Heart right ventricle (tissue), 16 donors: Measurements from ENCODE around the gene LARGE1. TPM values are rescaled to one million over a fixed set of nuclear protein-coding genes. Genes with fewer than 3 reads are reported as not detected.
A peak's percentile ranks its signal among the peaks of the same experiment; 100 is the strongest.

Experiments used
- ATAC-seq, 8 donors: fragments of 200-7000 bp; cut with Tn5 transposase; one replicate each; pipeline ENCODE4 v1.9.1; 2020; ENCODE audit warnings: mild to moderate bottlenecking in 8 of 8, moderate library complexity in 8 of 8, moderate number of reproducible peaks in 1 of 8
- DNase-seq, 2 donors: peaks; one replicate each; pipeline ENCODE4 v3.0.0-alpha.2; 2020
- H3K27ac ChIP-seq, 10 donors: fragments of 200-600 bp; sonication (generic) in 2 of 10; one replicate each; pipeline versions ENCODE4 v1.5.0 to v1.8.0; 2020 to 2022; ENCODE audit warnings: mild to moderate bottlenecking in 3 of 10
- H3K27me3 ChIP-seq, 7 donors: fragments of 200-600 bp; one replicate each; pipeline ENCODE4 v1.8.0; 2021 to 2022; ENCODE audit warnings: mild to moderate bottlenecking in 2 of 7
- H3K36me3 ChIP-seq, 9 donors: fragments of 200-600 bp; sonication (generic) in 1 of 9; one replicate each; pipeline versions ENCODE4 v1.5.0 to v1.8.0; 2020 to 2022; ENCODE audit warnings: mild to moderate bottlenecking in 2 of 9
- H3K4me1 ChIP-seq, 9 donors: fragments of 200-600 bp; sonication (generic) in 1 of 9; one replicate each; pipeline versions ENCODE4 v1.5.0 to v1.8.0; 2020 to 2022; ENCODE audit warnings: mild to moderate bottlenecking in 4 of 9
- H3K4me3 ChIP-seq, 10 donors: fragments of 200-600 bp; sonication (generic) in 2 of 10; one replicate each; pipeline versions ENCODE4 v1.5.0 to v1.8.0; 2020 to 2022; ENCODE audit warnings: mild to moderate bottlenecking in 7 of 10, moderate library complexity in 2 of 10
- H3K9me3 ChIP-seq, 11 donors: fragments of 200-600 bp in 10 of 11; sonication (generic) in 2 of 11; one replicate each; pipeline versions ENCODE4 v1.5.0 to v1.8.0; 2013 to 2022; ENCODE audit warnings: mild to moderate bottlenecking in 2 of 11, control low read depth in 1 of 11, moderate library complexity in 1 of 11
- WGBS, 2 donors: extraction: QIAGEN DNeasy Blood & Tissue Kit; methylation state at CpG; one replicate each; pipeline ENCODE4 v1.1.7; 2013; ENCODE audit warnings: inconsistent platforms in 1 of 2; 5-methylcytosine and 5-hydroxymethylcytosine counted together
- intact Hi-C, 10 donors: fragments of 100-400 bp; cut with DNase I; formaldehyde crosslinking; loops; one replicate each; pipeline versions ENCODE4 v1.11.1 to v1.14.2; 2022
- polyA plus RNA-seq, 2 donors: library from polyadenylated mRNA; stranded (reverse); fragments of 200-250 nt; gene quantifications; one replicate each; pipeline ENCODE4 v1.2.3, GENCODE V29; 2013
- total RNA-seq, 10 donors: library from RNA; stranded (reverse); fragmentation: NEBNext Ultra II Directional in 3 of 10; extraction: Animal tissue kit (Norgen Biotek cat#: 25700) in 3 of 10; gene quantifications; one replicate each; pipeline versions ENCODE4 v1.2.1 to v1.2.4, GENCODE V29; 2021 to 2023
- TF ChIP-seq, protein P1 (sequence below), 9 donors: fragments of 200-600 bp; sonication (generic) in 2 of 9; IDR thresholded peaks; one replicate each; pipeline versions ENCODE4 v1.5.0 to v1.8.0; 2021 to 2022; ENCODE audit warnings: antibody characterized with exemption in 9 of 9, mild to moderate bottlenecking in 5 of 9, moderate library complexity in 1 of 9
- donor health status: Arrhythmogenic right ventricular cardiomyopathy.
- donor health status: ischemic (EF 13 %, LVEDD 7.1; RV severe dilation, severe dysfunction).
- donor health status: healthy with polysubstance abuse.
- donor health status: DM: no; HTN: yes; CAD: no.
- donor health status: DM: no; HTN: no; CAD: no.
- donor health status: ischemic (EF 25% LVEDD 6.9; RV normal size, moderate dysfunction).
- donor health status: ischemic (EF 25% LVEDD 5.7; RV mildly dilated, moderate dysfunction).
- donor health status: healthy.
- donor health status: DM: yes; HTN: yes; CAD: no.
- donor health status: Ischemic cardiomyopathy.
- donor health status: ischemic (EF 35%, LVEDD 5.7; RV mildly dilated, moderate dysfunction).
- donor health status: nonischemic (EF 11% LVEDD 7.7; RV severe dilation, severe dysfunction).
- donor health status: DM: yes; HTN: yes; CAD: no.
- donor health status: PGD.
- donor health status: ischemic (EF 29% LVEDD 5.4; RV normal size, mild dysfunction).
- donor health status: nonischemic (EF 23%, LVEDD 6.1; RV moderate dilation, normal function).

The LARGE1 gene
- total and polyA plus RNA-seq, 12 donors = 33.7 to 184 (median 144) TPM

DNA sequence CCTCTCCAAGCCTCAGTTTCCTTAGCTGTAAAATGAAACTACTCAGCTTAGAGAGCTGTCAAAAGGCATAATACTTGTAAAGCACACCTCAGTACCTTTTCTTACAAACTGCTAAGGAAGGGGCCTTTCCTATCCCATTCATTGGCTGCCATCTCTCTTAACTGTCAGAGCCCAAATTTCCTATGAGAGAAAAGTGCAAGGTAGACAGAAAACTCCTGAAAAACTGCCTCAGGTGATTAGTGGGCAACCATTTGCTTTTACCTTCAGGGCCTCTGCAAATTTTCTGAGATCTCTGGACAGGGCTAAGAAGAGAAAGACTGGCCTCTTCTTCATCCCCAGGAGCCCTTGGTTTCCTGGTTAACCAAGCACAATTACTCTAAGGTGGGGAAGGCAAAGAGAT lies 13.8 kb downstream of the LARGE1 start:
- peaks cover 0 to 61% (median 35%) of the 10 kb centered on the region in 9 donors for H3K4me1 ChIP-seq
- H3K4me3 ChIP-seq = no peak overlapping the region
- no peaks in the 10 kb centered on the region for H3K36me3 ChIP-seq
- H3K9me3 ChIP-seq = no peaks in the 10 kb centered on the region
- DNase-seq (no peak), ATAC-seq (no peak)
- H3K27ac ChIP-seq = no peak overlapping the region
- no peaks in the 10 kb centered on the region for H3K27me3 ChIP-seq
- TF ChIP-seq, protein P1, sequence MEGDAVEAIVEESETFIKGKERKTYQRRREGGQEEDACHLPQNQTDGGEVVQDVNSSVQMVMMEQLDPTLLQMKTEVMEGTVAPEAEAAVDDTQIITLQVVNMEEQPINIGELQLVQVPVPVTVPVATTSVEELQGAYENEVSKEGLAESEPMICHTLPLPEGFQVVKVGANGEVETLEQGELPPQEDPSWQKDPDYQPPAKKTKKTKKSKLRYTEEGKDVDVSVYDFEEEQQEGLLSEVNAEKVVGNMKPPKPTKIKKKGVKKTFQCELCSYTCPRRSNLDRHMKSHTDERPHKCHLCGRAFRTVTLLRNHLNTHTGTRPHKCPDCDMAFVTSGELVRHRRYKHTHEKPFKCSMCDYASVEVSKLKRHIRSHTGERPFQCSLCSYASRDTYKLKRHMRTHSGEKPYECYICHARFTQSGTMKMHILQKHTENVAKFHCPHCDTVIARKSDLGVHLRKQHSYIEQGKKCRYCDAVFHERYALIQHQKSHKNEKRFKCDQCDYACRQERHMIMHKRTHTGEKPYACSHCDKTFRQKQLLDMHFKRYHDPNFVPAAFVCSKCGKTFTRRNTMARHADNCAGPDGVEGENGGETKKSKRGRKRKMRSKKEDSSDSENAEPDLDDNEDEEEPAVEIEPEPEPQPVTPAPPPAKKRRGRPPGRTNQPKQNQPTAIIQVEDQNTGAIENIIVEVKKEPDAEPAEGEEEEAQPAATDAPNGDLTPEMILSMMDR (IDR thresholded peaks at IDR 0.05) = no peak
- intact Hi-C loops = loop anchor here in 1 of 10 donors (5.0 kb wide), 1 partner anchor 34 kb away; no protein-coding TSS in a partner anchor

- intact Hi-C loops = no loop called here
- 66 to 76% methylated on average over 7 of the region's 7 CpGs for WGBS, 2 donors
- no peak overlapping the region for H3K4me3 ChIP-seq
- TF ChIP-seq, protein P1 (IDR thresholded peaks at IDR 0.05) = no peak
- H3K27me3 ChIP-seq = no peaks in the 10 kb centered on the region
- H3K36me3 ChIP-seq = no peaks in the 10 kb centered on the region
- peak in 4 of 8 donors; percentile 19 to 65 (median 62) for ATAC-seq
- no peak for DNase-seq
- H3K9me3 ChIP-seq = no peaks in the 10 kb centered on the region
- peaks cover 0 to 62% (median 47%) of the 10 kb centered on the region in 9 donors for H3K4me1 ChIP-seq
- no peak overlapping the region for H3K27ac ChIP-seq
Observed at GRCh38 chr22:33903012-33903411, 17.3 kb downstream of the LARGE1 start.

DNA sequence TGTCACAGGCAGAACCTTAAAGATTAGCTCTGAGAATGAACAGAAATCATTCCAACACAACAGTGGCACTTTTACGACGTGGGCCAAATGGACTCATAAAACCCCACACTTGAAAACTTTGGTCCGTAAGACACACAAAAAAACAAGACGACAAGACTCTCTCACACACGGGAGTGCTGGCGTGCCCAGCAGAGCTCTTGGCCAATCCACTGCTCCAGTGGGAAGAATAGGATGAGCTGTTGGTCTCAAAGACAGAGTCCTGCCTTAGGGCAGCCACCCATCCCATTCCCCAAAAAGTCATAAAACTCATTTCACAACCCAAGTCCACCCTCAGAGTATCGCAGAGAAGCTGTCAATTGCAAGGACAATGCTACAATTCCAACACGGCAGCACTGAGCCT lies 18.2 kb downstream of the LARGE1 start:
- H3K9me3 ChIP-seq = no peaks in the 10 kb centered on the region
- WGBS, 2 donors = 72 to 75% methylated on average over 8 of the region's 8 CpGs
- intact Hi-C loops = no loop called here
- H3K27me3 ChIP-seq = no peaks in the 10 kb centered on the region
- no peak overlapping the region for H3K4me3 ChIP-seq
- ATAC-seq (no peak), DNase-seq (no peak)
- peaks cover 0 to 69% (median 52%) of the 10 kb centered on the region in 9 donors for H3K4me1 ChIP-seq
- TF ChIP-seq, protein P1 (IDR thresholded peaks at IDR 0.05) = no peak
- no peak overlapping the region for H3K27ac ChIP-seq
- H3K36me3 ChIP-seq = no peaks in the 10 kb centered on the region

GRCh38 chr22:33898121-33898520 lies 22.2 kb downstream of the LARGE1 start:
- no peak for ATAC-seq
- TF ChIP-seq, protein P1 (IDR thresholded peaks at IDR 0.05) = no peak
- peak overlapping the region in 8 of 10 donors; percentile 35 to 82 (median 66) for H3K27ac ChIP-seq
- peaks cover 0 to 8% (median 0%) of the 10 kb centered on the region in 11 donors for H3K9me3 ChIP-seq
- peaks cover 0 to 93% (median 70%) of the 10 kb centered on the region in 9 donors for H3K4me1 ChIP-seq
- 81 to 83% methylated on average over 7 of the region's 7 CpGs for WGBS, 2 donors
- no peak for DNase-seq
- H3K36me3 ChIP-seq = no peaks in the 10 kb centered on the region
- intact Hi-C loops = no loop called here
- no peaks in the 10 kb centered on the region for H3K27me3 ChIP-seq
- no peak overlapping the region for H3K4me3 ChIP-seq
